NB4 (cell line): ENCODE results near the gene ACOT4.
"Not testable (repeated sequence)": the region's sequence is repeated elsewhere in the genome, so short reads cannot be mapped to it uniquely, and the experiment has no call there.

Experiments used
- CTCF ChIP-seq: IDR thresholded peaks from one replicate; pipeline ENCODE4 v1.5.1; 2012; ENCODE audit warnings: low read depth, low read length
- MYC ChIP-seq: IDR thresholded peaks from 2 replicates; pipeline ENCODE4 v1.6.1; 2011; ENCODE audit warnings: low read depth, low read length
- POLR2A ChIP-seq: IDR thresholded peaks from 2 replicates; pipeline ENCODE4 v1.6.1; 2011; ENCODE audit warnings: mild to moderate bottlenecking; ENCODE audit not compliant: insufficient read length; ENCODE audit errors: extremely low read depth
- TF ChIP-seq, protein P1 (sequence below): IDR thresholded peaks from 2 replicates; pipeline ENCODE4 v1.6.1; 2011; ENCODE audit warnings: low read depth, low read length

GRCh38 chr14:73577214-73577613 lies 14.5 kb upstream of the ACOT4 start:
- not testable (repeated sequence) for TF ChIP-seq POLR2A, CTCF, MYC
- TF ChIP-seq, protein P1, sequence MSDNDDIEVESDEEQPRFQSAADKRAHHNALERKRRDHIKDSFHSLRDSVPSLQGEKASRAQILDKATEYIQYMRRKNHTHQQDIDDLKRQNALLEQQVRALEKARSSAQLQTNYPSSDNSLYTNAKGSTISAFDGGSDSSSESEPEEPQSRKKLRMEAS: not testable (repeated sequence)
